Medulla oblongata (tissue), 1 donor: ENCODE results near the gene DNAH1.

Source experiments
- DNase-seq: peaks from one replicate; pipeline ENCODE4 v3.0.0-alpha.2; 2015; ENCODE audit errors: extremely low spot score

Gene DNAH1

DNA sequence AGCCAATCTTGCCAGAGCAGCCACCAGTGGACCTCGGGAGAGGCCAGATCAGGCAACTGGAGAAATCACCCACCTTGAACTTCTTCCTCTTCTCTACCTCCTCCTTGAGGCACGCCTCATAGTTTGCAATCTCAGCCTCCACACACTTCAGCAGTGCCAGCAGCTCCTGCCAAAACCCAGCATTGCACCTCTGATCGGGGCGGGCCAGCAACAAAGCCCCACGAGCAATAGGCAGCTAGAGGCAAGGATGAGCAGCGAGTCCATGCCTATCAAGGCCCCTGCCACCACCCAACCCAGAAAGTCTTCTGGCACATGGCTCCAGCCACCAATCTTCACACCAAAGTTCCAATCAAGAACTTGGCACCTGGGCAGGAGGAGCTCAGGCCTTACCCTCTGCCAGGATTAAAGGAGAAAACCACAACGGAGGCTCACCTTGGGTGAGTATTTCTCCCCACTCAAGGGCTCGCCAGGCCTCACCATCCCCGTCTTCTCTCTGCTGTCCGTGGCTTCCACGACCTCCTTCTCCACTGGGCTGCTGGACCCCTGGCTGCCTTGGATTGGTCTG is 86.7 kb downstream of the DNAH1 start:
- DNase-seq = no peak

DNA sequence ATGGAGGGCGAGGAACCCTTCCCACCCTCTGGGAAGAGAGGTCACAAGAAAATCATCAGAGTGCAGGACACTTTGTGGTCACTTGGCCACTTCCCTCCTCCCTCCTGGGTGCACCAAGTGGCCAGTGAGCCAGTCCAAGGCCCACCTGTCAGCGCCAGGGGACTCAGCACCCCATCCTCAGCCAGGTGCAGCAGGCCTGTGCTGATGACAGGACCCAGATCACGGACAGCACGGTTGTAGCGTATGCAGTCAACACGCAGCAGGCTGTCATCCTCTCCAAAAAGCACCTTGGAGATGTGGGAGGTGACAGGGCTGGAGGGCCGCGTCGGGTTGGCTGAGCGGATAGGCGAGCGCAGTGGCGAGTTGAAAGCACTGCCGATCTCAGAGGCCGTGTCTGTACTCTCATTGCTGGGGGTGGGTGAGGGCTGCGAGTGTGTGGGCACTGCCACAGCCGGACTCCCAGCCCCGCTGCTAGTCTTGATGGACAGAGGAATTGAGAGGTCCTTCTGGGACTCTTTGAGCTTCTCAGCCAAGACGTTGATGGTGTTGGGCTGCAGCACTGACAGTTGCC is 87.2 kb downstream of the DNAH1 start:
- no peak for DNase-seq

DNA sequence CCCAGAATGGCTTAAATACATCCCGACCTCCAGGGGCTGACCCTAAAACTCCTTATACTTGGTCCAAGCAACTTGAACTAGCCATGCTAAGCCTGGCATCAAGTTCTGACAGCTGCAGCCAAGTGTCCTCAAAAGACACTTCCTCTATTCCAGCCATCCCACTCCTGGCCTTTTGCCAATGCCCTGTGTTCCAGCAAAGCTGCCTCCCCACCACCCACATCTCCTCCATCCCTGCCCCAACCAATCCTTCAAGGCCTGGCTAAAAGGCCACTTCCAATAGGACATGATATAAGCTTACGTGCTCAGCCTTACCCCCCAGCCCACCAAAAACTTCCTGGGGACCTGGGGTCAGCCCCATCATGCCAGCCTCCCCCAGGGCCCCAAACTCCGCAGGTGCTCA is 87.8 kb downstream of the DNAH1 start:
- peak; percentile 35 for DNase-seq

DNA sequence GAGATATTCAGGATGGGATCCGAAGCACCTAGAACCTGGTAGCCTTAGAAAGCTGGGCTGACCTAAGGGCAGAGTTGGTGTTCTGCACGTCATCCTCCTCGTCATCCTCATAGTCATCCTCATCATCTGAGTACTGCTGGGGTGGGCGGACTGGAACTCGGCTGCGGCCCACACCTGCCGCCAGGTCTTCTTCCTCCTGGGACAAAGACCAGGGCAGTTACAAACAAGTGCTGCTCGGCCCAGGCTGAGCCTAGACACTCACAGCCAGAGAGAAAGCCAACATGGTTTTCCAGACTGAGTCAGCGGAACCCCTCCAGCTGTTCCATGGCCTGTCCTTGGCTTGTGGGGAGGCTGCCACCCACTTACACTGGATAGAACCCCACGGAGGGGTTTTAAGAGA is 88.3 kb downstream of the DNAH1 start:
- no peak for DNase-seq

GRCh38 chr3:52405066-52405465 is 88.9 kb downstream of the DNAH1 start:
- DNase-seq = no peak

DNA sequence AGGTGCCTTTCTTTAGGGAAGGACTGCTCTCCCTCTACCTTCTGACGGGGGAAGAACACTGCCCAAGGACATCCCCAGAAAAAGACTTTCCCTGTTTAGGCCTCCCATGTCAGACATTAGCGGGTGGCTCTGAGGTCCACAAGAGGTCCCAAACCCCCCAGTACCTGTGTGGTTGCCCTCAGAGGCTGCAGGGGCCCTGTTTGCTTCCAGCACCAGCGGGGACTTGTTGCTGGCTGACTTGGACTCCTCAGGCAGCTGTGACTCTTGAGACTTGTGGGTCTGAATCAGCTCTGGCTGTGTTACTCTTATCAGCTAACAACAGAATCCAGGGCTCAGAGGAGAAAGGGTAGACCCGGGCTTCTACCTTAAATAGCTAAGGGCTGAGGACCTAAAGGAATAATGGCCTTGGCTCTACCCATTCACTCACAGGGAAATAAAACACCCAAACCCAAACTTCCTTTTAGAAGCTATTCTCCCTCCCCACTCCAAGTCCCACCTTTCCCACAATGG is 89.5 kb downstream of the DNAH1 start:
- no peak for DNase-seq

GRCh38 chr3:52406231-52406661 is 90.1 kb downstream of the DNAH1 start:
- DNase-seq = no peak

- DNase-seq = no peak
Measured at GRCh38 chr3:52406791-52407510, 90.8 kb downstream of the DNAH1 start.

DNA sequence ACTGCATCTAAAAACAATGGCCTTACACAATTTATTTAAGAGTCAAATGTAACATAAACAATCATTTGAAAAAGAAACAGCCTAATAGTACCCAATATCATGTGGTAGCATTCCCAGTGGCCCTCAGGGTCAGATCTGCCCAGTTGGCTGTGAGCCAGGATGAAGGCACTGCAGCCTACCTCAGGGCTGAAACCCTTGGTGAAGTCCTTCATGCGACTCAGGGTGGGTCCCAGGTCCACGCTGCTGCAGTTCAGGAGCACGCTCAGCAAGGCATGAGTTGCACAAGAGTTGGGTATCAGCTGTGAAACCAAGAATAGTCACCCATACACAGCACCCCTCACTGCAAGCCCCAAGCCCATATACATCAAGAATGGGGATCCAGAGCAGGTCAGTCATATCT is 91.7 kb downstream of the DNAH1 start:
- DNase-seq = no peak

GRCh38 chr3:52408466-52408865 is 92.3 kb downstream of the DNAH1 start:
- DNase-seq = no peak

DNA sequence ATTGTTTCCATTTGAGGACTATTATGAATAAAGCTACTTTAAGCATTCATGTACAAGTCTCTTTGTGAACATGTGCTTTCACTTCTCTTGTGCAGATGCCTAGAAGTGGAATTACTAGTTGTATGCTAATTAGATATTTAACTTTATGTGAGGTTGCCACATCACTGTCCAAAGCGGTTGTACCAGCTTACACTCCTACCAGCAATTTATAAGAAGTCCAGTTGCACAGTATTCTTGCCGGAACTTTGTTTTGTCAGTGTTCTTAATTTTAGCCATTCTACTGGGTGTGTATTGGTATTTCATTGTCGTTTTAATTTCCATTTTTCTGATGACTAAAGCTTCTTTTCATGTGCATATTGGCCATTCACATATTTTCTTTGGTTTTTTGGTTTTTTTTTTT is 99.7 kb downstream of the DNAH1 start:
- no peak for DNase-seq

GRCh38 chr3:52420388-52420787 is 104.3 kb downstream of the DNAH1 start:
- no peak for DNase-seq

- no peak for DNase-seq
Measured at GRCh38 chr3:52422669-52423068, 106.5 kb downstream of the DNAH1 start.

GRCh38 chr3:52423173-52423572 is 107.1 kb downstream of the DNAH1 start:
- no peak for DNase-seq

DNA sequence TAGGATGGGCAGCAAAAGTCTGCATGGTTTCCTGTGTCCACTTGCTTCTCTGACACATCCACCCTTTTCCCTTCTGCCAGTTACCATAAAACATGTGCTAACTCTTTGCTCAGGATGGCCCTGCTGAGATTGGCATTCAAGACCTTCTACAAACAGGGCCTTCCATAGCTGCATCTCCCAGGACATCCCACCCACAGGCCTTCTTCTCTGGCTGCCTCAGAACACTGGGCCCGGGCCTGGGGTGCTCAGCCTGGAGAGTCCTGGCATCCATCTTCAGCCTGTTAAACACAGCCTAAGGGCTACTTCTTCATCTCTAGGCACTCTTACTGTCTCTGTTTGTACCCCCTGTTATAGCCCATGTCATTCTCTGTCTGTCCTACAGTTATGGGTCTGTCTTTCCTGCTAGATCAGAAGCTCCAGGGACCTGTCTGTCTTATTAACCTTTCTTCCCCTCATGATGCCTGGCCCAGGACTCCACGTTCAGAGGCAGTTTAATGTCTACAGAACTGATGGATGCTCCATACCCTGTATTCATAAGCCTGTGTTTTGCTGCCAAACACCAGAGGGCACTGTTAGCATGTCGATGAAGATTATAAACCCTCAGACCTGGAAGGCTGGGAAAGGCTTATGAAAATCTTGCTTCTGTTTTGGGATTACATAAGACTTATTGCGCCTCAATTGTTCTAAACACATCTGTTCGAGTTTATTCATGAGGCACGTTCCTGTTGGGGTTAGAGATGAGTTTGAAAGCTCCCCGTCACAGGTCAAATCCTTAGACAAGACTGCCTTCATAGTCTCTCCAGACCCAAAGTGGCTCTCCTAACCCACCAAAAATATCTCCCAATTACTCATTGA is 112.3 kb downstream of the DNAH1 start:
- DNase-seq = peak; percentile 92

GRCh38 chr3:52429031-52429430 is 112.9 kb downstream of the DNAH1 start:
- no peak for DNase-seq

- peak; percentile 16 for DNase-seq
Measured at GRCh38 chr3:52429779-52430415, 113.8 kb downstream of the DNAH1 start.

GRCh38 chr3:52430416-52430810 is 114.3 kb downstream of the DNAH1 start:
- no peak for DNase-seq

DNA sequence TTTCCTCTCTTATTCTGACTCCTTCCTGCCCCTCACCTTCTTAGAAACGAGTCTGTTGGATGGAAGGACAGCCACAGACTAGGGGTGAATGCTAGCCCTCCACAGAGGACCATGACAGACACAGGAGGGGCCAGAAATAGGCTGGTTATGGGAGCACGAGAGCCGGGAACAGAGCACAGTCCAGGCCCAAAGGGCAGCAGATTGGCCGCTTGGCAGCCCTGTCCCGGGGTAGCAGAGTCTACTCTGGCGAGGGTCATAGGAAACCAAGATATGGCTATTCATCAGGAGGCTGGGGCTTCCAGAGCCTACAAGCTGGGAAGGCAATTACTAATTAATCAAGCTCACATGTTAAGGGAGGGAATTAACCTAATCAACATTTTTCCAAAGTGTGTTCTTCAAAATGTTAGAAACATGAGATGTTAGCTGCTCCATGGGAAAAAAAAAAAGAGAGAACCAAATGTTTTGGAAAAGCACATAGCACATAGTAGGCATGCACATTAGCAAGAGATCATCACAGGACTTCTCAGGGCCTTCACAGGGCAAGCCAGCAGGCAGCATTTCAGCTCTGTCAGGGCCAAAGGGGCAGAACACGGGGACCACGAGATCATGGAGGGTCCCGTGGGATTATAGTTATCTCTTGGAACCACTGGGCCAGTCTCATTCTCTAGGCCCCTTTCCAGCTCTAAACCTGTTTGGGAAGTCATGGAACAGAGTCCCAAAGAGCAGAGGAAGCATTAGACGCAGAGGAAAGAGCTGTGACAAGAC is 115.5 kb downstream of the DNAH1 start:
- no peak for DNase-seq

GRCh38 chr3:52432225-52432624 is 116.1 kb downstream of the DNAH1 start:
- no peak for DNase-seq

- DNase-seq = no peak
Measured at GRCh38 chr3:52432691-52433141, 116.6 kb downstream of the DNAH1 start.
